ENCODE data around the gene TF. TPM values are rescaled to one million over a fixed set of nuclear protein-coding genes. Genes with fewer than 3 reads are reported as not detected.
"Not testable (repeated sequence)": the region's sequence is repeated elsewhere in the genome, so short reads cannot be mapped to it uniquely, and the experiment has no call there.

Gene TF
- total RNA-seq, 1 donor from 2014 or later: 2.8 TPM

GRCh38 chr3:133712017-133712416 is 34.2 kb upstream of the TF start:
- ATAC-seq: no peak
- no peak overlapping the region for H3K27ac ChIP-seq
- H3K4me1 ChIP-seq: no peaks in the 10 kb centered on the region
- no peaks in the 10 kb centered on the region for H3K27me3 ChIP-seq (ENCODE audit: low read depth)
- no peaks in the 10 kb centered on the region for H3K36me3 ChIP-seq
- DNase-seq: no peak
- H3K4me3 ChIP-seq: no peak overlapping the region
- intact Hi-C loops (cut with DNase I): no loop called here
- no peaks in the 10 kb centered on the region for H3K9me3 ChIP-seq
- no peak for TF ChIP-seq CTCF (IDR thresholded peaks at IDR 0.05)

- no peak for ATAC-seq
- TF ChIP-seq CTCF (IDR thresholded peaks at IDR 0.05): no peak
- Histone ChIP-seq H3K9me3 (no peaks in the 10 kb centered on the region), H3K27me3 (ENCODE audit: low read depth) (no peaks in the 10 kb centered on the region), H3K36me3 (no peaks in the 10 kb centered on the region), H3K27ac (no peak overlapping the region), H3K4me3 (no peak overlapping the region), H3K4me1 (no peaks in the 10 kb centered on the region)
- intact Hi-C loops (cut with DNase I): no loop called here
- no peak for DNase-seq
Observed at GRCh38 chr3:133713347-133713746, 32.8 kb upstream of the TF start.

GRCh38 chr3:133717424-133717823 is 28.8 kb upstream of the TF start:
- TF ChIP-seq CTCF (IDR thresholded peaks at IDR 0.05): no peak
- ATAC-seq: no peak
- Histone ChIP-seq H3K4me3 (no peak overlapping the region), H3K27ac (no peak overlapping the region), H3K9me3 (peaks cover 7% of the 10 kb centered on the region), H3K4me1 (no peaks in the 10 kb centered on the region), H3K36me3 (no peaks in the 10 kb centered on the region), H3K27me3 (ENCODE audit: low read depth) (no peaks in the 10 kb centered on the region)
- DNase-seq: no peak
- intact Hi-C loops (cut with DNase I): no loop called here

GRCh38 chr3:133722935-133723334 is 23.3 kb upstream of the TF start:
- DNase-seq: no peak
- peaks cover 17% of the 10 kb centered on the region for H3K9me3 ChIP-seq
- intact Hi-C loops (cut with DNase I): no loop called here
- H3K4me3 ChIP-seq: no peak overlapping the region
- no peak for TF ChIP-seq CTCF (IDR thresholded peaks at IDR 0.05)
- H3K27ac ChIP-seq: no peak overlapping the region
- no peak for ATAC-seq
- H3K36me3 ChIP-seq: no peaks in the 10 kb centered on the region
- no peaks in the 10 kb centered on the region for H3K27me3 ChIP-seq (ENCODE audit: low read depth)
- no peaks in the 10 kb centered on the region for H3K4me1 ChIP-seq

- TF ChIP-seq CTCF (IDR thresholded peaks at IDR 0.05): no peak
- no peak overlapping the region for H3K27ac ChIP-seq
- no peaks in the 10 kb centered on the region for H3K9me3 ChIP-seq
- DNase-seq: no peak
- ATAC-seq: no peak
- intact Hi-C loops (cut with DNase I): no loop called here
- H3K36me3 ChIP-seq: no peaks in the 10 kb centered on the region
- no peak overlapping the region for H3K4me3 ChIP-seq
- no peaks in the 10 kb centered on the region for H3K27me3 ChIP-seq (ENCODE audit: low read depth)
- H3K4me1 ChIP-seq: no peaks in the 10 kb centered on the region
Observed at GRCh38 chr3:133730993-133731392, 15.2 kb upstream of the TF start.

- H3K27me3 ChIP-seq (ENCODE audit: low read depth); H3K36me3 ChIP-seq; ATAC-seq; H3K9me3 ChIP-seq; H3K4me1 ChIP-seq; H3K27ac ChIP-seq; H3K4me3 ChIP-seq; DNase-seq; intact Hi-C loops (cut with DNase I): not testable (repeated sequence)
Observed at GRCh38 chr3:133732231-133732630, 14.0 kb upstream of the TF start.

All from lower lobe of right lung (tissue), 2 donors.